HG03139 (cell line): ENCODE measurements around the gene ACAP2.
"Not testable (repeated sequence)": the region's sequence is repeated elsewhere in the genome, so short reads cannot be mapped to it uniquely, and the experiment has no call there.

Source experiments
- ATAC-seq: cut with Tn5 transposase; IDR thresholded peaks from one replicate; pipeline ENCODE4 v1.9.1; 2021; ENCODE audit not compliant: unreplicated experiment

ACAP2 gene

DNA sequence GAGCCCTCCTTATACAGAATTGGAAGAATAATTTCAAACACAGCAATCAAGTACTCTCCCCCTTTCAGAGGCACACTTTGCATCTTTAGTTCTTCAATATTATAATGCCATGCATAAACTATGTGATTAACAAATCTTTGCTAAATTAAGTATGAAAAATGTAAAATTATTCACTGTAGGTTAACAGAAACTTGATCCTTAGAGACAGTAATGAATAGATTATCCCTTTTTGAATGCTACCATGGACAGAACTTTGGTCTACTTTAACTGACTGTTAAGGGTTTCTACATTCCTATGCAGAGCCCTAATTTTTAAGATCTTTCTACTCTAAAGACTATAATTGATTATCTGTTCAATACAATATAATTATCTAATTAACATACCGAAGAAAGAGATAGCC lies 146.2 kb downstream of the ACAP2 start:
- ATAC-seq = no peak

DNA sequence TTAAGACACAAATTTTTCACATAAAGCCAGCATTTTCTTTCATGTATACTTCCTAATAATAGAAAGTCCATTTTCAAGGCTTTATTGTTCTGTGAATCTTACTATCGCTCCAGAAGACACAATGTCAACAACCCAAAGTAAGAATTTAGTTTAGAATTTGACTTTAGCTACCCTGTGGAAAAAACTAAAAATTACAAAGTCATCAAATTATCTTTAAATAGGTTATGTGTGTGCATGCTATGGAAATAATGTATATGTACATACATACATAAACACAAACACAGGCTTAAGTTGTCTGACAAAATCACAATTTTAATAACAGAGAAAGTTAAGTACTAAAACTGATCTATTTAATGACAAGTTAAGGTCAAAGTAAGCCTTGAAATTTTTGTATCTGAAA lies 151.7 kb downstream of the ACAP2 start:
- ATAC-seq = no peak

DNA sequence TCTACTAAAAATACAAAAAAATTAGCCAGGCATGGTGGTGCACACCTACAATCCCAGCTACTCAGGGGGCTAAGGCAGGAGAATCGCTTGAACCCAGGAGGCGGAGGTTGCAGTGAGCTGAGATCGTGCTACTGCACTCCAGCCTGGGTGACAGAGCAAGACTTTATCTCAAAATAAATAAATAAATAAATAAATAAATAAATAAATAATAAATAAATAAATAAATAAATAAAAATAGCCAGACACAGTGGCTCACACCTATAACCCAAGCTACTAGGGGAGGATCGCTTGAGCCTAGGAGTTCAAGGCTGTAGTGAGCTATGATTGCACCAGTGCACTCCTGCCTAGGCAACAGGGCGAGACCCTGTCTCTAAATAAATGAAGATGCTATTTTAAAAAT lies 152.2 kb downstream of the ACAP2 start:
- ATAC-seq = not testable (repeated sequence)

DNA sequence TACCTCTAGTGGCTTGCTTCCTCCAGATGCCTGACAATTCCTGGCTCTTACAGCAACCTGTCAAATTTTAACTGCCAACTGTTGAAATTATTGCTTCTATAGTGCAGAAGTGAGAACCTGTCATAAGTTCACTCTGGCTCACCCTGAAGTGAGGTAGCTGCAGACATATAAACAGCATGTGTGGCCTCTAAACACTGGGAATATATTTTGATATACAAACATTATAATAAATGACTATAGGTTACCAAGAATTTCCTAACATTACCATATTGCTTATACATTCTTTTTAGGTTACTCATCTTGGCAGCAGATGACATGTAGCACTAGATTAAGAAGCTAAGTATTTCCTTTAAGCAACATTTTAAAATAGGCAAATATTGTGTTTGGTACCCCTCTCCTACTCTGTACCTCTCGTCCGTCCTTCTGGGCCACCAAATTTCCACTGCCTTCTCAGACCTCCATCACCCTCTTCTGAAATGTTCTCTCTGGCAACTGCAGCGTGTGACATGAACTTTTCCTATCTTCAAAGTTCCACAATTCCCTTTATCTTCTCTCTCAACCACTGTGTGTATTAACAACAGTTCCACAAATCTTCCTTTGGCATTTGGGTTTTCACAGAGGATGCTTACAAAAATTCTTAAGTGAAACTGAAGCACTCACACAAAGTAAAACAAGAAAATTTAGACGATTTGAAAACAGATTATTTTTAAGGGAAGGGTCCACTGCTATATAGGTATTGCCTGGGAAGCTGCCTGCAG lies 156.5 kb downstream of the ACAP2 start:
- ATAC-seq = no peak

DNA sequence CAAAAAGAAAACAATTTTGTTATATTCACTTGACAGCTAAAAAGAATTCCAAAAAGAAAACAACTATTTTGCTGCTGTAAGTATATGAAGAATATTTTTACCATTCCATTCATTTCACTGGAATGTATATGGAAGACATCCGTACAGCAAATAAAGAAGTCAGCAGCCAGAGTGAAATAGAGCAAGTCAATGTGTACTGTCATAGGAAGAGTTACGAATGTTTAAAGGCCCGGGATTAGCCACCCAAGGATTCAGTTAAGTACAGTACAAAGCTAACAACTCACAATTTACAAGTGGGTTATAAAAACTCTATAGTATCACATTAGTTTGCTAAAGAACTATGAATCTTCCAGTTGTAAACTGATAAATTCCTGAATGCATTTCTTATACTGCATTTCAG lies 157.4 kb downstream of the ACAP2 start:
- no peak for ATAC-seq

DNA sequence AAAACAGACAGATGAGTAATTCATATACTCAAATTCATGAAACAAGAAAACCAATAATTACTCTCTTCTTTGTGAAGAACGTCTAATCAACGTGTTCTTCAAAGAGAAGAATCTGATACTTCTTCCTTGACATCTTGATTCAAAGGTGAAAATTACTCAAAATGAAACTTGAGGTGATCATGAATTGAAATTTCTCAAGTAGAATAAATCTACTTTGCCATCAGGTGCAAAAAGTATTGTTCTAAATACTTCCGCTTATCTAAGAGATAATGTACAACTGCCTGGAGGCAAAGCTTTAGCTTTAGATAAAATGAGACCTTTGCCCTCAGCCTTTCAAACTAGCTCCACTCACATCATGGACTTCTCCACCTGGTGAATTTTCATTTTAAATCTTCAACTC lies 158.0 kb downstream of the ACAP2 start:
- no peak for ATAC-seq

DNA sequence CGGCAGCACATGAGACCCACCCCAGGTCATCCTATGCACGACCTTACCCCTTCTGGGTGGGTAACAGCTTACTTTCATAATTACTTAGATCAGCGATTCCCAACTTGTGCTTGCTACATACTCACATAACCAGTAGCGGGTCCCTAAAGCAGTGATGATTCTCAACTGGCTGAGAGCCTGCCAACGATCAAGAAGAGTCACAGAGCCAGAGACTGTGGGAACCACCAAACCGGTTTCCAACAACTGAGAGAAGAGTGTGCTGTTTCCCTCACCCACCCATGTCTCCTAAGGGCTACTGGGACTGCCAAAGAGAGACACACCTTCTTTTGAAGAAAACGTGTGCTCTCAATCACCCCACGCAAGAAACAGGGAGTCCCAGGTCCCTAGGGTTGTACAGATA lies 159.9 kb downstream of the ACAP2 start:
- ATAC-seq = no peak

DNA sequence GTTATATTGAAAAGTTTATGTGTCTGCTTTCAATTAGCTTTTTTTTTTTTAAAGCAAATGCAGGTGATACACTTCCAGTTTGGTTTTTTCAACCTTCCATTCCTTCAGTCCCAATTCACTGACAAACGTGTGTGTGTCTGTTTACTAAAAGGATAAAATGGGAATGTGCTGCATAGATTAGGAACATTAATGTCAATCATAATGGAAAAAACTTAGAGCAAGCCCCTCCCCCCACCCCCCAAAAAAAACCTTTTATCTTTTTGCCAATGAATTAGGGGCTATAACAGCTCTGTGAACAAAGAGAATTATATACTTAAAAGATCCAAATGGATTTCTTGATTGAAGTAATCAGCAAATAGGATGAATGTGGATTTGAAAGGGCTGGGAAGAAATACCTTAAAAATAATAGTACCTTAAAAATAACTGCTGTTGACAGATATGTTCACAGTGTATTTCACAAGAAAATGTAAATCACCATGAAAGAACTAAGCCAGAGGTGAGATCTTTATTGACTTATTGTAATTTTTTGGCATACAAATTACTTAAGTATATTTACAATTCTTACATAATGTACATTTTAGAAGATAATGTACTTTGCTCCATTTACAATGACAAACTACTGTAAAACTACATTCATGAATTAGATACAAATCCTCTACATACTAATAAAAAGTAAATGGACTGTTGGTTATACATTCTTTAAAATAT lies 168.4 kb downstream of the ACAP2 start:
- no peak for ATAC-seq

DNA sequence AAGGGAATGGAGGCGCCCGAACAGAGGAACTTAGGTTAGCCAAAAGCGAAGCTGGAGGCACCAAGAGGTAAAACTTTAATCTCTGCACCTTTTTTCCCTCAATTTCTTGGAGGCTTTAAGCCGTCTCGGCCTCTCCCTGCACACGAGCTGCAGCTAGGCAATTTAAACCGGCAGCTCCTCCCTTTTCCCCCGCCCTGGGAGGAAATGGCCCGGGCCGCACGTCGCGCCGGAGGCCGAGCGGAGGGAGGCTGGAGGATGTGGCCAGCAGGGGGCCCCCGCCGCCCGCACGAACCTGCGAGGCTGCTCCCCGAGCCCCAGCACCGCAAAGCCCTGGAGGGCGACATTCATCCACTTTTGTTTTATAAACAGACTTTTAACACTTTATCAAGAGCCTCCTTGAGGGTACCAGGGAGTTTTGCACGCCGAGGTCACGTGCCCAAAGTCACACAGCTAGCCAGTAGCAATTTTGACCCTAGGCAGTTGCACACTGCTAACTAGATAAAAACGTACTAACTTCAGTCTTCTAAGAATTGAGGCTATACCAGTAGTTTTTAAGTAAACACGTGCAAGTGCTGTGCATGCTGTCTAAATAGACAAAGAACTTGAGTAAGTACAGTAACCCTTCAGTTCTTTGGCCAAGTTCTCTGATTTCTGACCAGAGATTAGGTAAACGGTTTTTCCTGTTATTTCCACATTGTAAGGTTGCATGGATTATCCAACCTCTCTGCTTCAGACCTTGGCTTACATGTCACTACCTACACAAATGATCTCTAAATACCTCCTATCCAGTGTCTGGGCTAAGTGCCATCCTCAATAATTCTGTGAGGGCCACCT lies 171.2 kb downstream of the ACAP2 start:
- peak; percentile 59 for ATAC-seq

DNA sequence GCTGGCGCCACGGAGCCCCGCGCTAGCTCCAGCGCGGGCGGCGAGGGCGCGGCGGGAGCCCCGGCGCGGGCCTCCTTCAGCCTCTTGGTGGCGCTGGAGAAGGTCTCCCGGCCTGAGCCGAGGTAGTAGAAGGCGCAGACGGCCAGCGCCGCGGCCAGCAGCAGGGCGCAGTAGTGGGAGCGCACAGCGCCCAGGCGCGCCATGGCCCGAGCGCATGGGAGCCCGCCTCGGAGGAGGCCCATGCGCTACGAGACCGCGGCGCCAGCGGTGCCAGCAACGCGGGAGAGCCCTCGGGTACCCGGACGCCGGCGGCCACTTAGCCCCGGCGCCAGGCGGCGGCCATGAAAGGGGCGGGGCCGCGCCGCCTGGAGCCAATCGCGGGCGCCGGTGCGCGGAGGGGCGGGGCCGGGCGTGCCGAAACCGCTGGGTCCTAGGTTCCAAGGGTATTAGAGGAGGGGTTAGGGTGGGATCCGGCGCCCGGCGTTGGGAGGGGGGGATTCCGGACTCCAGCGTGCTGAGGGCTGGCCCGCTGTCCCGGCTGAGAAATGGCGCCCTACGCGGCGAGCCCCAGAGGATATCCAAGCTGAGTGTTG lies 171.9 kb downstream of the ACAP2 start, which contains the start of gene XXYLT1:
TSS of gene XXYLT1 (minus strand) at position 343 of the 593 bp plus-strand sequence. CDS start at position 242, 101 bp downstream.
- ATAC-seq = peak; percentile 72

DNA sequence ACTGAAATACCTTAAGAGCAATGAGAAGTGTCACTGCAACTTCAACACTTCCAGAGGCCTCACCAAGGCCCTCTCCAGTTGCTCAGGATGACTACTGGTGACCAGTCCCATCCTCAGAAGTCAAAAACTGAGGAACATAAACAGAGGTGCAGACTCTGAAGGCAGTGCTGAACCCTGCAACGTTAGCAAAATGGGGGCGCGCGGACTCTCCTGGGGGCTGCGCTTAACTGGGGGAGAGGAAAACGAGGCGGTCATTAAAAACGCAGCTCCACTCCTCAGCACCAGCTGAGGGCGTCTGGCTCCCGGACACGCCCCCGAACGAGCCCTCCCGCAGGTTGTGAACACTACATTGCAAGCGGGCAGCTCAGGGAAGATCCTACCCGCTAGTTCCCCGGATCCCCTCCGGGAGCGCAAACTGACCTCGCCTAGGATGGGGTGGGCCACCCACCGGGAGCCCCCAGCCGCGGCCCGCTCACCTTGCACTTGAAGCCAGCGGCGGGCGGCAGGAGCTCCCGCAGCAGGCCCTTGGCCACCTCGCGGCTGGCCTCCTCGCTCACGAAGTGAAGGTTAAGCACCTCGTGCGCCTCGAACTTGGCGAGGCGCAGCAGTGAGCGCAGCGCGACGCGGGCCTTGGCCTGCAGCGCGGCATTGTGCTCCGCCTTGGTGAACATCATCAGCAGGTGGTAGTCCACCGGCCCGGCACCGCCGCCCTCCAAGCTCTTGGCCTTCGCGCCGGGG lies 172.6 kb downstream of the ACAP2 start:
- peak; percentile 7 for ATAC-seq

DNA sequence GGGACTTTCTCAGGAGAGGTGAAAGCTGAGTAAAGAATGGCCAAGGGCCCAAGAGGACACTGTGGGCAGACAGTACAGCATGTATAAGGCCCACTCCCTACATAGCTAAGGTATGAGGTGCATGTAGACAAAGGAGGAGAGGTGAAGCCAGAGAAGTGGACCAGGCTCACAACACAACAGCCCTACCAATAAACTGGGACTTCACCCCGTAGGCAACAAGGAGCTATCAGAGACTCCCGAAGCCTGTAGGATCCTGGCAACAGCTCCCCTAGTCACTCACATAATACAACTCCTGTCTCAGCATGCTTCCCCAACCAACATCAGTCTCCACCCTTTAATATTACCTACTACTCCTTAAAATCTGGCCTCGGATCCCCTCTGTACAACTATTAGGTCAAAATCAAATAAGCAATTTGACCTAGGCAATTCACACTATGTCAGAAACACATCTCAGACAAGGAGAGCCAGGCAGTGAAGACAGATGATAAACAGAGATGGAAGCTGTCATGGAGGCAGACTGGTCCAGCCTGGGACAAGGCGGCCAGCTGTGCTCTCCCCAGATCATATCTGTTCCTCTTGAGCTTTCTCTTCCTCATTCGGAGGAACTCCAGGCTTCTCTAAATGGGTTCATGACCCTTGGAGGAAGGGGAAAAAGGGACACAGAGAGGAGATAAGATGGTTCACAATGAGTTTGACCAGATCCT lies 173.3 kb downstream of the ACAP2 start:
- ATAC-seq = no peak

DNA sequence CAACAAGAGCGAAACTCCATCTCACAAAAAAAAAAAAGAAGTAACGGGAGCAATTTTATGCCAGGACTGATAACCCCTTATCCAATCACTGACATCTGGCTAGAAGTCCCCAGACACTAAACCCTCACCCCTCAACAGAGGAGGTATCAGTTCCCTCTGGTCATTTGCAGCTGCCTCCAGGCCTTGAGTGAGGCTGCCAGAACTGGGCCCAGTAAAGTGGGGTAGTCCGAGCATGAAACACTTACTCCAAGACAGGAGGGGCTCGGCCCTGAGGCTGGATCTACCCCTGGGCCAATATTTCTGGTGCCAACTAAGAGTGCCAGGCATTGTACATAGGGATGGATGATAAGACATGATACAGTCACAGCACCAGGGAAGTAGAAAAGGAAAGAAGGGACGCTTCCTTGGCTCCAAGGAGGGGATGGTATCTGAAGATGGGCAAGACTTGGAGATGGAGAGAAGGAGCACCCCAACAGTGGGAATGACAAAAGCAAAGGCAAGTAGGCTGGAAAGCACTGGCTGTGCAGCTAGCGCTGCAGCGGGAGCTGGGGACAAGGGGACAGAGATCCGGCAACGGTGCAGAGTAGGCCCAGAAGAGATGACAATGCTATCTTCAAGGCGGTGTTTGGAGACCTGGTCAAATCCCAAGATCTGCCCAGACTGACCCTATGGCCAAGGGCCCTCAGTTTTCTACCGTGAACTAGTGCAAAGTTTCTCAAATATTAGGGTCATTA lies 174.1 kb downstream of the ACAP2 start:
- ATAC-seq = no peak

DNA sequence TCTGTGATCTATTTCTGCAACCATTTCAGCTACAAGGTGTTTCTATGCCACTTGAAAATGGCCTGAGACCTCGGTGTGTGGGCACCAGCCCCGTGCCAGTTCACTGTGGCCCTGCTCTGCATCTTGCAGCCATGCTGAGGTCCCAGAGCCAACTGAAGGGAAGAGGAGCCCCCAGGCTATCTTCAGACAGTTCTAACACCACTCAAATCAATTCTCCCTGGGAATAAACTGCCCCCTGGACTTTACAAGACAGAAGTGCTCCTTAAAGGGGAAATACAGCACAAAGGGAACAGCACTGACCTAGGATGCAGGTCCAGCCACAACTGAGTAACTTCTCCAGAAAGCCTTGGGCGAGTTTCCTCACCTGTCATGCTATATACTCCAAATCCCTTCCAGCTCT lies 175.7 kb downstream of the ACAP2 start:
- no peak for ATAC-seq

DNA sequence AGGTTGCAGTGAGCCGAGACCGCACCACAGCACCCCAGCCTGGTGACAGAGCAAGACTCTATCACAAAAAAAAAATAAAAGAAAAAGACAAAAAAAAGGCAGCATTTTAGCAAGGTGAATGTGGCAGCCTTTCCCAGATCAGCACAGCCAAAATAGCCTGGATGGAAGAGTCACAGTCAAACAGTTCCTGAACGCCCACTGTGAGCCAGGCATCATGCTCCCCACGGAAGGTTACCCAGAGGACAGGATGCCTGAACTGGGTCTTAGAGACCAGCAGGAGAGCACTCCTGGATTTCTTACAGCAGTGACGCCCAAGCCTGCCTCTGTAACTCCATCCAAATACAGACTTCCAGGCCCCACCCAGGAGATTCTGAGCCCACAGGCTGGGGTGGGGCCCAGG lies 176.4 kb downstream of the ACAP2 start:
- ATAC-seq = no peak

DNA sequence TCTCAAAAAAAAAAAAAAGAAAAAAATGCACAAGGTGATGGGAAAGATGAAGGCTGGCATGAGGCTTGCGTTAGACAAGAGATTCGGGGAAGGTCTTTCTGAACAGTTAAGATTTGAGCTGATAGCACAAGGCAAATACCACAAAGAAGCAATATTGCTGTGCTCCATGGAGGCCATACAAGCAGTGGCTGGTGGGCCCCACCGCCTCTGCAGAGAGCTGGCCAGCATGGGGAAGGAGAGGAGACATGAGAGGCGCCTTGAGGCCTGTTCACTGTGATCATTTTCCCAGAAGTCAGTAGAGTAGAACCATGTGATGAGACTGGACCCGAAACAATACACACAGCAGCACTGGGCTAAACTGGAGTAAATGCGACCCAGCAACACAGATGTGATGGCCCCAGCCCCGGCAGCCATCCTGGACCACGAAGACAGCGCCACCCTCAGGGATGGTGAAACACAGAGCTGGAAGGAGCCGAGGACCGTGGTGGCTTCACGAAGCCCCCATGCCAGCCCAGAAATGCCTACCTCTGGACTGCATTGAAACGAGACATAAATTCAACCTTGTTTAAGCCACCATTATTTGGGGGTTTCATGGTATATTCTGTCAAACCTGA lies 177.3 kb downstream of the ACAP2 start:
- ATAC-seq = no peak

DNA sequence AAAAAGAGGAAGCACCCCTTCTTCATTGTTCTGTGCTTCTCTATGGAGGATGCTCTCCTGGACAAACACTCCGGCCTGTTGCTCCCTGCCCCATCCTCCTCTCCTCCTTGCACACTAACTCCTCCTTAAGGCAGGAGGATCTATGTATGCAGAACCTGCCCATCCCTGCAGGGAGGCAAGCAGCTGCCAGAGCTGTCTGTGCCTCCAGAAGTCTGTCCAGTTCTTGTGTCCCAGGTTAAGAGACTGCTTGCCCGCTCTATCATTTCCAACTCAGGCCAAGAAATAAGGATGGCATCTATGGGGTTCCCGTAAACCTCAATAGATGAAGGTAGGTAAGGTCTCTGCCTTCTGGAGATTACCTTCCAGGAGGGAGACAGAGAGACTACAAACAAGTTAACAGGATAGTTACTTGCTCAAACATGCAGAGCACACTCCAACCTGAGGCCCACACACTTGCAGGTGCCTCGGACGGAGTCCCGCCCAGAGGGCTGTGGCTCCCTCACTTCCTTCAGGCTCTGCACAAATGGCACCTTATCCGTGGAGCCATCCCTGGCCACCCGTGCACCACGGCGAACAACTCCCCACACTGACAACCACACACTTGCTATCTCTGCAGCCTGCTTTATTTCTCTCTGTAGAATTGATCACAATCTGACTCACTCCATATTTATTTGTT lies 178.8 kb downstream of the ACAP2 start:
- ATAC-seq = no peak

DNA sequence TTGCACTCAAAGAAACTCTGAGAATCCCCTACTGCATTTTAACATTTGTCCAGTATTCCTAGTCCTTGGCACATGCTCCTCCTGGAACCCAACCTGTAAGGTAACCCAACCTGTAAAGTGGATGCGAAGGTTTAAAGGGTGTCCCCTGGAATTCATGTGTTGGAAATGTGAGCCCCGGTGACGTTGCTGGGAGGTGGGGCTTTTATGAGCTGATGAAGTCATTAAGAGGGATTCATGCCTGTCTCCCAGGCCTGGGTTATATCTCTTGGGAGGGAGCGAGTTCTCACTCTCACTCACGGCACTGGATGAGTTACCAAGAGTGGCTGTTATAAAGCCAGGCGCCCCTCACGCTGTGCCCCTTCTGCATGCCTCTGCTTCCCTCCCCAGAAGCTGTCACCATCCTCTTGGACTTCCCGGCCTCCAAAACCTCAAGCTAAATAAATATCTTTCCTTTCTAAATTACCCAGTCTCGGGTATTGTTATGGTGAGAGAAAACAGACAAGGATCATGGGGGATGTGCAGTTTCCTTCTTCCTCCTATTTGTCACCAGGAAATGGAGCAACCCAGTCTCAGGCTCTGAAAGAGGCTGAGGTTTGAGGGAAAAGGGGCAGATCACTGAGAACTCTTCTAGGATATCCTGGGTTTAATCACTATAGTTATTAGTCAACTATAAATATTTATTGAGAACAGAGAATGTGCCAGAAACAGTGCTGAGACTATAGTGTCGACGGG lies 179.5 kb downstream of the ACAP2 start:
- no peak for ATAC-seq
